Mucosa of rectum (tissue), 2 donors: ENCODE data around the gene DTX3L.

Experiments used
- H3K27ac ChIP-seq, 2 donors: one replicate each; pipeline ENCODE4 v1.7.0; 2013; ENCODE audit warnings: inconsistent platforms in 2 of 2, low read depth in 2 of 2, low read length in 2 of 2
- H3K27me3 ChIP-seq, 2 donors: one replicate each; pipeline ENCODE4 v1.7.0; 2013; ENCODE audit warnings: low read length in 2 of 2; ENCODE audit not compliant: control insufficient read depth in 2 of 2, insufficient read depth in 2 of 2
- H3K36me3 ChIP-seq, 2 donors: one replicate each; pipeline ENCODE4 v1.7.0; 2013; ENCODE audit warnings: low read length in 2 of 2; ENCODE audit not compliant: control insufficient read depth in 2 of 2, insufficient read depth in 2 of 2
- H3K4me1 ChIP-seq, 2 donors: one replicate each; pipeline ENCODE4 v1.7.0; 2013; ENCODE audit warnings: low read length in 2 of 2, mild to moderate bottlenecking in 1 of 2; ENCODE audit not compliant: control insufficient read depth in 2 of 2, insufficient read depth in 2 of 2
- H3K4me3 ChIP-seq, 2 donors: one replicate each; pipeline ENCODE4 v1.7.0; 2013; ENCODE audit warnings: low read length in 2 of 2
- H3K9ac ChIP-seq, 2 donors: one replicate each; pipeline ENCODE4 v1.7.0; 2013; ENCODE audit warnings: low read length in 2 of 2, low read depth in 1 of 2, mild to moderate bottlenecking in 1 of 2
- H3K9me3 ChIP-seq, 2 donors: one replicate each; pipeline ENCODE4 v1.7.0; 2013; ENCODE audit warnings: low read length in 2 of 2; ENCODE audit not compliant: control insufficient read depth in 2 of 2
- donor health status: healthy.
- donor health status: Normal muscosa, but diverticular disease.

Gene DTX3L

DNA sequence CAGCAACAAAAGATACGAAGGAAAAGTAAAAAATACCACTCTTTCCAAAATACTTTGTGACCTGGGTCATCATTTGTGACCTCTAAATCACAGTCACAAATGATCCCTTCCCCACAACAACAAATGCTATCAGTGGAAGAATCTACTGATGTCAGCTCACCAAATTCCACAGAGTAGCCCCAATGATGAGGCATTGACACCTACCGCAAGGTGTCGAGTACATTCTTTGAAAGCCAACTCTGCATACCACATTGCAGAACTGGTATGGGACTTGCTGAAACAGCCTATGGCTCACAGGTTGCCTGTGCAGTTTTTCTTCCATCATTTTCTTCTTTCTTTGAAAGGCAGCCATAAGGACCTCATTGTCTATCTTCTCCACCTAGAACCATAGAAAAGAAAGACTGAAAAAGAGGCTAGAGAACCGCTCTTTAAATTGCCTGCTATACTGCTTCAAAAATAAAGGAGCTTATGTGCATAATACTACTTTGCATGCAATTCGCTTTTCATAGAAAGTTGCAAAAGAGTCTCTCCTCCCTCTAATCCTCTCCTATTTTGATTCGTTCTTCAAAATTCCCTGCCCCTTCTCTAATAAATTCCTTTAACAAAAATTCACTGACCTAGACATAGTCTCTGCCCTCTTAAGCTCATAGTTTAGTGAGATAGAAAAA, 28.0 kb upstream of the DTX3L start:
- Histone ChIP-seq H3K27me3 (no peaks in the 10 kb centered on the region), H3K27ac (no peak overlapping the region), H3K4me3 (no peak overlapping the region), H3K36me3 (peaks cover 41 to 61% of the 10 kb centered on the region in 2 donors), H3K9ac (no peak overlapping the region), H3K9me3 (no peaks in the 10 kb centered on the region), H3K4me1 (no peaks in the 10 kb centered on the region)

GRCh38 chr3:122536632-122537001, 27.5 kb upstream of the DTX3L start:
- Histone ChIP-seq H3K36me3 (peaks cover 43 to 61% of the 10 kb centered on the region in 2 donors), H3K27ac (no peak overlapping the region), H3K4me3 (no peak overlapping the region), H3K9ac (no peak overlapping the region), H3K9me3 (no peaks in the 10 kb centered on the region), H3K4me1 (no peaks in the 10 kb centered on the region), H3K27me3 (no peaks in the 10 kb centered on the region)

DNA sequence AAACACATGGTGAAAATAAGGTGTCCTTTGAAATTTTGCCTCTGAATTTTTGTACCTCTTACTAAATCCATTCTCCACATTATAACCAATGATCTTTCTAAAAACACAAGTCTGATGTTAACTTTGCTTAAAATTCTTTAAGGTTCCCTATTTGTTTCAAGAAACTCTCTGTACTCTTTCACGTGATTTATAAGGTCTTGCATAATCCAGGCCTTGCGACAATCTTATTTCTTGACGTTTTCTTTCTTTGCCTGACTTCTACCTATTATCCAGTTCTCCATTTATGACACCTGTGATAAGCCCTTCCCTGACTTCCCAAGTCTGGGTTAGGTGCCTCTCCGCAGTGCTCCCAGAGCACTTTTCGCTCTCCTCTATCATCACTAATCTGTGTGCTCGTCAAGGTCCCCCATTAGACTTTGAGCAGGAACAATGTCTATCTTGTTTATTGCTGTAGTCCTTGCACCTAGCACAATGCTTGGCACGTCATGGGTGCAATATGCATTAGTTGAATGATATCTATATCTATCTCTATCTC, 25.1 kb upstream of the DTX3L start:
- peaks cover 26 to 37% of the 10 kb centered on the region in 2 donors for H3K36me3 ChIP-seq
- H3K27me3 ChIP-seq = no peaks in the 10 kb centered on the region
- no peak overlapping the region for H3K4me3 ChIP-seq
- H3K4me1 ChIP-seq = no peaks in the 10 kb centered on the region
- H3K9me3 ChIP-seq = no peaks in the 10 kb centered on the region
- H3K27ac ChIP-seq = no peak overlapping the region
- no peak overlapping the region for H3K9ac ChIP-seq

GRCh38 chr3:122546151-122546550, 18.0 kb upstream of the DTX3L start:
- Histone ChIP-seq H3K9ac (no peak overlapping the region), H3K36me3 (peaks cover 36 to 37% of the 10 kb centered on the region in 2 donors), H3K27me3 (no peaks in the 10 kb centered on the region), H3K9me3 (no peaks in the 10 kb centered on the region), H3K4me1 (no peaks in the 10 kb centered on the region), H3K27ac (no peak overlapping the region), H3K4me3 (no peak overlapping the region)

- H3K9me3 ChIP-seq = no peaks in the 10 kb centered on the region
- no peaks in the 10 kb centered on the region for H3K4me1 ChIP-seq
- H3K4me3 ChIP-seq = no peak overlapping the region
- H3K36me3 ChIP-seq = peaks cover 37 to 38% of the 10 kb centered on the region in 2 donors
- H3K27ac ChIP-seq = no peak overlapping the region
- H3K27me3 ChIP-seq = no peaks in the 10 kb centered on the region
- H3K9ac ChIP-seq = no peak overlapping the region
Measured at GRCh38 chr3:122548076-122548475, 16.1 kb upstream of the DTX3L start.

- H3K9me3 ChIP-seq = no peaks in the 10 kb centered on the region
Measured at GRCh38 chr3:122548619-122549018, 15.5 kb upstream of the DTX3L start.

DNA sequence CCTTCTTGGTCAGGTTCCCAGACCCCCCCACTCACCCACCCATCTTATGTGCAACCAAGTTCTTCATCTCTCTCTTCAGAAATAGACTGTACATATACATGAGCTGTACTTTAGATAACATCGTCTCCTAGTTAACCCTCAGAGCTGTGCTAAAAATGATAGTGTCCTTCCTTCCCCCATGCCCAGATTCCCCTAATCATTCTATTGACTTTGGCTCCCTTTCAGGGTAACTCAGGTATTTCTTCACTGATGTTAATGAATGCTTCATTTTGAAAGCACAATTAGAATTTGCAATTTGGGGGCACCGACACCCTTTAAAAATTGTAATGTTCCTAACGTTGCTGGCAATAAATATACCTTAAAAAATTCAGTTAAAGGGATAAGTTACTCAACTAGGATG, 11.0 kb upstream of the DTX3L start:
- Histone ChIP-seq H3K4me3 (no peak overlapping the region), H3K36me3 (peaks cover 51 to 54% of the 10 kb centered on the region in 2 donors)

More at GRCh38 chr3:122548619-122549018, 15.5 kb upstream of the DTX3L start:
- H3K27me3 ChIP-seq = no peaks in the 10 kb centered on the region
- H3K36me3 ChIP-seq = peaks cover 37 to 41% of the 10 kb centered on the region in 2 donors
- no peaks in the 10 kb centered on the region for H3K4me1 ChIP-seq
- H3K4me3 ChIP-seq = no peak overlapping the region
- H3K9ac ChIP-seq = no peak overlapping the region
- H3K27ac ChIP-seq = no peak overlapping the region

DNA sequence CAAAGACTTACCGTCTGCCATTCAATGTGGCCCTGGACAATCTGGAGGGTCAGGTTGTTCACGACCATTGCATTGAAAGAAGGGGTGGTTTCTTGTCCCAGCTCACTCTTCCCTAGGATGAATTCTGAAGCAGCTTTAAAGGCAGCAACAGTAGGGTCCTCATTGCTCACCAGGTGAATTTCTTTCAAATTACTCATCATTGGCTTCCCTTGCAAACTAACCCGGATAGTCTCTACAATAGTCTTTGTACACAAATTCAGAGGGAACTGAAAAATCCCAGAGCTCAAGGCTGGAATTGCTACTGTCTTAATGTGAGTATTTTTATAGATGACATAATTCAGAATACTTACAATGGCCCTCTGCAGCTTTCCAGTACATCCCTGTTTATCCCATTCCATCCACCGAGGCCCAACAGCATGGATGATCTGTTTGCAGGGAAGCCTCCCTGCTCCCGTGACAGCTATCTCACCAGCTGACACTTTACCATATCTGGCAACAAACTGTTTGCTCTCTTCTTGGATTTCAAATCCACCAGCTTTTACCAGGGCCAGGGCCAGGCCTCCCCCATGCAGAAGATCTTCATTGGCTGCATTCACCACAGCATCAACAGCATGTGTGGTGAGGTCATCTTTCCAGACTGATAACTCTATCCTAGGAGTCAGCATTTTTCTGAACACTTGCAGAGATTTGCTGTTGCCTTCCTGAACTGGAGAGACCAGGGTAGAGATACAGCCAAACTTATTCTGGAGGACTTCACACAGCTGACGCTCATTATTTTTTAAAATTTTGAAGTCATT, 8.7 kb upstream of the DTX3L start:
- H3K4me1 ChIP-seq = no peaks in the 10 kb centered on the region
- H3K9ac ChIP-seq = no peak overlapping the region
- peaks cover 43 to 54% of the 10 kb centered on the region in 2 donors for H3K36me3 ChIP-seq
- H3K4me3 ChIP-seq = no peak overlapping the region
- H3K9me3 ChIP-seq = no peaks in the 10 kb centered on the region
- H3K27ac ChIP-seq = no peak overlapping the region
- H3K27me3 ChIP-seq = no peaks in the 10 kb centered on the region

More for the DNA sequence above, 11.0 kb upstream of the DTX3L start:
- no peak overlapping the region for H3K9ac ChIP-seq
- no peaks in the 10 kb centered on the region for H3K27me3 ChIP-seq
- no peaks in the 10 kb centered on the region for H3K4me1 ChIP-seq
- H3K27ac ChIP-seq = no peak overlapping the region
- no peaks in the 10 kb centered on the region for H3K9me3 ChIP-seq

GRCh38 chr3:122557356-122557755, 6.8 kb upstream of the DTX3L start:
- Histone ChIP-seq H3K9ac (no peak overlapping the region), H3K9me3 (no peaks in the 10 kb centered on the region), H3K4me3 (no peak overlapping the region), H3K4me1 (no peaks in the 10 kb centered on the region), H3K36me3 (peaks cover 36 to 43% of the 10 kb centered on the region in 2 donors), H3K27me3 (no peaks in the 10 kb centered on the region), H3K27ac (no peak overlapping the region)

- Histone ChIP-seq H3K27ac (no peak overlapping the region), H3K9ac (no peak overlapping the region), H3K36me3 (peaks cover 36 to 38% of the 10 kb centered on the region in 2 donors)
Measured at GRCh38 chr3:122558605-122559004, 5.5 kb upstream of the DTX3L start.

More at GRCh38 chr3:122558605-122559004, 5.5 kb upstream of the DTX3L start:
- Histone ChIP-seq H3K9me3 (no peaks in the 10 kb centered on the region), H3K27me3 (no peaks in the 10 kb centered on the region), H3K4me3 (no peak overlapping the region), H3K4me1 (peaks cover 3 to 8% of the 10 kb centered on the region in 2 donors)
